ENCODE results near the gene DKKL1.

DKKL1 gene

DNA sequence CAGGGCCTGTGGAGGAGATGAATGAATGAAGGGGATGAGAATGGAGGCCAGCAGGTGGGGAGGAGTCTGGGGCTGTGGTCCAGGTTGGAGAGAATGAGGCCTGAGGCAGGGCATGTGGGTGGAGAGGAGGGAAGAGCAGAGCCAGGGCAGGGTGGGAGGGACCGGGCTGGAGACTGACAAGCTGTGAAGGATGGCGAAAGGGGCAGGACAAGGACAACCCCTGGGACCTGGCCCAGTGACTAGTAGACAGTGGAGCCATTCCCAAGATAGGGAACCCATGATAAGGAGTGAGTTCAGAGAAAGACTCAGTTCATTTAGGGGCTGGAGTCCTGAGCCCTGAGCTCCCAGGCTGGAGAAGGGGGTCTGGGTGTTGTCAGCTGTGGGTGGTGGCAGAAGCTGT, 56.5 kb downstream of the DKKL1 start:
- no peak for DNase-seq (ENCODE audit: low read depth)
- TF ChIP-seq CTCF (conservative IDR thresholded peaks at IDR 0.05; ENCODE audit: low read depth, low read length), result no peak
- H3K4me3 ChIP-seq (ENCODE audit: low read length), result no peak overlapping the region

DNA sequence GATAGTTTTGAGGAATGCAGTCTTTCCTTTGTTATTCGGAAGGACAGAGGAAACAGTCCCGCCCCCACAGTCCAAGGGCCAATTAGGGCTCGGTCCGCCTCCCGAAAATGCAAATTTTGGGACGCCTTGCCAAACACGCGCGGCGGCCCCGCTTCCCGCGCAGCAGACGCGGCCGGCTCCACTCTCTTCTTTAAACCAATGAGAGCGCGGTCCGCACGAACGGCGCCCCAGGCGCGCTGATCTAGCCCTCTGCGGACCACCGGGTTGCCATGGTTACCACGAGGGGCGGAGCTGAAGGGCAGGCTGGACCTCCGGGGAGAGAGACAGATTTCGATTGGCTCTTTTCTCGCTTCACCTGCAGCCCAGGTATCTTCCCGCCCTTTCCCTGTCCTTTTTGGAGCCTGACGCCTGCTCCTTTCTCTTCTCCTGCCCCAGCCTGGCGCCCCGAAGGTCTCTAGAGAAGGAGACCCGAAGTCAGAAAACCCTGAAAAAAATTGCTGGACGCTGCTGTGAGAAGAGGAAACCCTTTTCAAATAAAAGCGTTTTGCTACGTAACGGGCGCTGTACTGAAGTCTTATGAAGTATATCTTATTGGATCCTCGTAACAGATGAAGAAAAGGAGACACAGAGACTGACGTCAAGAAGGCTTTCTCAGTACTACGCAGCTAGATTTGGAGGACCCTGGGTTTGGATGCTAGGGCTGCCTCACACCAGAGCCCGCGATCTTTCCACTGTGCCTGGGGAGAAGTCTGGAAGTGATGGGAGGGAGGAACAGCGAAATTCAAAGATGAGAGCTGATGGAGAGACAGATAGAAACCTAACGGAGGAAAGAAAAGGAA, 57.6 kb downstream of the DKKL1 start:
- TF ChIP-seq CTCF (conservative IDR thresholded peaks at IDR 0.05; ENCODE audit: low read depth, low read length), result no peak
- peak overlapping the region; percentile 12 for H3K4me3 ChIP-seq (ENCODE audit: low read length)
- no peak for DNase-seq (ENCODE audit: low read depth)

DNA sequence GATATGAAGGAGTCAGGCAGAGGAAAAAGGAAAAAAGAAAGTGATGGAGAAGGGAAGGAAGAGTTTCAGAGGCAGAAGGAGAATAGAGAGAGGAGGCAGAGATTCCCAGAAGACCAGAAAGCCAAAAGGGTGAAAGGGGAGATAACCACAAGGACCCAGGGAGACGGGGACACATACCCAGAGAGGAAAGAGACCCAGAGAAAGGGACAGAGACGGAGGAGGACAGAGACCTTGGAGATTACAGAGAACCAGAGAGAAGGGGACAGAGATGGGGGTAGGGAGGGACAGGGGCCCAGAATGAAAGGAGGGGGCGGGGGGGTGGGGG, 58.2 kb downstream of the DKKL1 start:
- no peak overlapping the region for H3K4me3 ChIP-seq (ENCODE audit: low read length)
- TF ChIP-seq CTCF (conservative IDR thresholded peaks at IDR 0.05; ENCODE audit: low read depth, low read length), result no peak
- no peak for DNase-seq (ENCODE audit: low read depth)

GRCh38 chr19:49422407-49423070, 58.9 kb downstream of the DKKL1 start:
- DNase-seq (ENCODE audit: low read depth), result no peak

GRCh38 chr19:49423071-49423984, 59.7 kb downstream of the DKKL1 start, which contains the start of gene PTH2:
TSS of gene PTH2 (minus strand) at chr19:49423441. CDS start at chr19:49423339, 102 bp downstream.
- TF ChIP-seq CTCF (conservative IDR thresholded peaks at IDR 0.05; ENCODE audit: low read depth, low read length), result no peak
- no peak for DNase-seq (ENCODE audit: low read depth)
- H3K4me3 ChIP-seq (ENCODE audit: low read length), result no peak within 1 kb of the TSS

More at GRCh38 chr19:49422407-49423070, 58.9 kb downstream of the DKKL1 start:
- H3K4me3 ChIP-seq (ENCODE audit: low read length), result no peak overlapping the region
- TF ChIP-seq CTCF (conservative IDR thresholded peaks at IDR 0.05; ENCODE audit: low read depth, low read length), result peak; percentile 31

- H3K4me3 ChIP-seq (ENCODE audit: low read length), result no peak overlapping the region
- TF ChIP-seq CTCF (conservative IDR thresholded peaks at IDR 0.05; ENCODE audit: low read depth, low read length), result no peak
- DNase-seq (ENCODE audit: low read depth), result no peak
Measured at GRCh38 chr19:49423985-49424303, 60.3 kb downstream of the DKKL1 start.
